ENCODE results near the gene RSBN1.

Gene RSBN1

GRCh38 chr1:113783254-113784103 lies 28.8 kb downstream of the RSBN1 start:
- DNase-seq (ENCODE audit: low read depth) = peak; percentile 50
- TF ChIP-seq, protein P1, sequence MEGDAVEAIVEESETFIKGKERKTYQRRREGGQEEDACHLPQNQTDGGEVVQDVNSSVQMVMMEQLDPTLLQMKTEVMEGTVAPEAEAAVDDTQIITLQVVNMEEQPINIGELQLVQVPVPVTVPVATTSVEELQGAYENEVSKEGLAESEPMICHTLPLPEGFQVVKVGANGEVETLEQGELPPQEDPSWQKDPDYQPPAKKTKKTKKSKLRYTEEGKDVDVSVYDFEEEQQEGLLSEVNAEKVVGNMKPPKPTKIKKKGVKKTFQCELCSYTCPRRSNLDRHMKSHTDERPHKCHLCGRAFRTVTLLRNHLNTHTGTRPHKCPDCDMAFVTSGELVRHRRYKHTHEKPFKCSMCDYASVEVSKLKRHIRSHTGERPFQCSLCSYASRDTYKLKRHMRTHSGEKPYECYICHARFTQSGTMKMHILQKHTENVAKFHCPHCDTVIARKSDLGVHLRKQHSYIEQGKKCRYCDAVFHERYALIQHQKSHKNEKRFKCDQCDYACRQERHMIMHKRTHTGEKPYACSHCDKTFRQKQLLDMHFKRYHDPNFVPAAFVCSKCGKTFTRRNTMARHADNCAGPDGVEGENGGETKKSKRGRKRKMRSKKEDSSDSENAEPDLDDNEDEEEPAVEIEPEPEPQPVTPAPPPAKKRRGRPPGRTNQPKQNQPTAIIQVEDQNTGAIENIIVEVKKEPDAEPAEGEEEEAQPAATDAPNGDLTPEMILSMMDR (IDR thresholded peaks at IDR 0.05; ENCODE audit: low read depth, low read length, missing control alignments) = no peak
- H3K4me3 ChIP-seq (ENCODE audit: low read depth, low read length) = no peak overlapping the region; the same call in 1 of the 2 replicates

DNA sequence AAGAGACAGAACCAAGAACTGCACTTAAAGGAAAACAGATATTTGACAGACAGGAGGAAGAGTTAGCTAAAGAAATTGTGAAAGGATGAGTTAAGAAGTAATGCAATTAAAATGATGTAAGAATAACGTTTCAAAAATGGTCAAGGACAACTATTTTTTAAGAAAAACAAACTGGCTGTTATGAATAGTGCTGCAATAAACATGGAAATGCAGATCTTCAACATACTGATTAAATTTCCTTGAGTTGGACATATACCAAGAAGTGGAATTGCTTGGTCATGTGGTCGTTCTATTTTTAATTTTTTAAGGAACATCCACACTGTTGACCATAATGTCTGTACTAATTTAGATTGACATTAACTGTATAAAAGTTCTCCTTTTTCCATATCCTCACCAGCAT lies 29.9 kb downstream of the RSBN1 start:
- no peak for DNase-seq (ENCODE audit: low read depth)
- H3K4me3 ChIP-seq (ENCODE audit: low read depth, low read length) = no peak overlapping the region
- TF ChIP-seq, protein P1 (IDR thresholded peaks at IDR 0.05; ENCODE audit: low read depth, low read length, missing control alignments) = no peak

- no peak for DNase-seq (ENCODE audit: low read depth)
- TF ChIP-seq, protein P1 (IDR thresholded peaks at IDR 0.05; ENCODE audit: low read depth, low read length, missing control alignments) = no peak
- H3K4me3 ChIP-seq (ENCODE audit: low read depth, low read length) = no peak overlapping the region
Measured at GRCh38 chr1:113780374-113781146, 31.7 kb downstream of the RSBN1 start.

- no peak for DNase-seq (ENCODE audit: low read depth)
- H3K4me3 ChIP-seq (ENCODE audit: low read depth, low read length) = no peak overlapping the region
- TF ChIP-seq, protein P1 (IDR thresholded peaks at IDR 0.05; ENCODE audit: low read depth, low read length, missing control alignments) = no peak
Measured at GRCh38 chr1:113779542-113779941, 32.7 kb downstream of the RSBN1 start.

- DNase-seq (ENCODE audit: low read depth) = no peak
- no peak overlapping the region for H3K4me3 ChIP-seq (ENCODE audit: low read depth, low read length)
- TF ChIP-seq, protein P1 (IDR thresholded peaks at IDR 0.05; ENCODE audit: low read depth, low read length, missing control alignments) = no peak
Measured at GRCh38 chr1:113777561-113777960, 34.7 kb downstream of the RSBN1 start.

DNA sequence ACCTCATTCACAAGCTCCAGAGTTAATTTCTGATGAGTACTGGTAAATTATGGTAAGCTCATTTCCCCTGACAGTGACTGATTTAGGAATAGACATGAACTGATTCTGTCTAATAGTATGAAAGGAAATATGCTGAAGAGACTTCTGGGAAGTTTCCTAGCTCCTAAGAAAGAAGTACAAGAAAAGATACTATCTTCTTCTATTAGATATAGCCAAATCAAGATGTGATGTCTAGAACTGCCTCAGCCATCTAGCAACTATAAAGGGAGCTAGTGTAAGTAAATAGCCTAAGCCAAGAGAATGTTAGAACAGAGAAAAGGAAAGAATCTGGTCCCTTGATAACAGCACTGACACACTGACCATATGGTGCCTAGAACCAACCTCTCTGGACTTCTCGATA lies 42.2 kb downstream of the RSBN1 start:
- TF ChIP-seq, protein P1 (IDR thresholded peaks at IDR 0.05; ENCODE audit: low read depth, low read length, missing control alignments) = no peak
- H3K4me3 ChIP-seq (ENCODE audit: low read depth, low read length) = no peak overlapping the region
- DNase-seq (ENCODE audit: low read depth) = no peak
